Measurements from ENCODE around the gene CHPF2. TPM values are rescaled to one million over a fixed set of nuclear protein-coding genes. Genes with fewer than 3 reads are reported as not detected.

The CHPF2 gene
- total and polyA plus RNA-seq, 2 experiments from 2014 or later: 51.0 to 70.0 TPM

GRCh38 chr7:151186640-151187408 lies 45.5 kb upstream of the CHPF2 start, which contains the start of gene ASB10:
Gene ASB10 (minus strand): TSS chr7:151187250. CDS start chr7:151187130, 120 bp downstream.
- H3K36me3 ChIP-seq (replicated peaks; ENCODE audit: insufficient read depth, low read depth): no peaks in the 10 kb centered on the region
- H3K79me2 ChIP-seq: no peaks in the 10 kb centered on the region
- no peaks in the 10 kb centered on the region for H3K9me2 ChIP-seq (replicated peaks; ENCODE audit: insufficient read depth)
- H3K27ac ChIP-seq: no peak within 1 kb of the TSS
- TF ChIP-seq, protein P1, sequence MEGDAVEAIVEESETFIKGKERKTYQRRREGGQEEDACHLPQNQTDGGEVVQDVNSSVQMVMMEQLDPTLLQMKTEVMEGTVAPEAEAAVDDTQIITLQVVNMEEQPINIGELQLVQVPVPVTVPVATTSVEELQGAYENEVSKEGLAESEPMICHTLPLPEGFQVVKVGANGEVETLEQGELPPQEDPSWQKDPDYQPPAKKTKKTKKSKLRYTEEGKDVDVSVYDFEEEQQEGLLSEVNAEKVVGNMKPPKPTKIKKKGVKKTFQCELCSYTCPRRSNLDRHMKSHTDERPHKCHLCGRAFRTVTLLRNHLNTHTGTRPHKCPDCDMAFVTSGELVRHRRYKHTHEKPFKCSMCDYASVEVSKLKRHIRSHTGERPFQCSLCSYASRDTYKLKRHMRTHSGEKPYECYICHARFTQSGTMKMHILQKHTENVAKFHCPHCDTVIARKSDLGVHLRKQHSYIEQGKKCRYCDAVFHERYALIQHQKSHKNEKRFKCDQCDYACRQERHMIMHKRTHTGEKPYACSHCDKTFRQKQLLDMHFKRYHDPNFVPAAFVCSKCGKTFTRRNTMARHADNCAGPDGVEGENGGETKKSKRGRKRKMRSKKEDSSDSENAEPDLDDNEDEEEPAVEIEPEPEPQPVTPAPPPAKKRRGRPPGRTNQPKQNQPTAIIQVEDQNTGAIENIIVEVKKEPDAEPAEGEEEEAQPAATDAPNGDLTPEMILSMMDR (IDR thresholded peaks at IDR 0.05; ENCODE audit: poor library complexity): no peak
- no peak within 1 kb of the TSS for H2AFZ ChIP-seq
- H3K4me1 ChIP-seq (ENCODE audit: insufficient read depth): no peaks in the 10 kb centered on the region
- H3K4me3 ChIP-seq: no peak within 1 kb of the TSS
- no peak within 1 kb of the TSS for H3K4me2 ChIP-seq
- H3K9me3 ChIP-seq (ENCODE audit: low read depth): no peaks in the 10 kb centered on the region
- no peak for DNase-seq (ENCODE audit: low spot score)
- WGBS (ENCODE audit: low lambda C conversion rate, missing lambda C conversion rate): 86% methylated on average over 21 of the region's 22 CpGs
- H3K27me3 ChIP-seq: peaks cover 5% of the 10 kb centered on the region
- no peaks in the 10 kb centered on the region for H4K20me1 ChIP-seq (ENCODE audit: insufficient read depth, poor library complexity, severe bottlenecking)

DNA sequence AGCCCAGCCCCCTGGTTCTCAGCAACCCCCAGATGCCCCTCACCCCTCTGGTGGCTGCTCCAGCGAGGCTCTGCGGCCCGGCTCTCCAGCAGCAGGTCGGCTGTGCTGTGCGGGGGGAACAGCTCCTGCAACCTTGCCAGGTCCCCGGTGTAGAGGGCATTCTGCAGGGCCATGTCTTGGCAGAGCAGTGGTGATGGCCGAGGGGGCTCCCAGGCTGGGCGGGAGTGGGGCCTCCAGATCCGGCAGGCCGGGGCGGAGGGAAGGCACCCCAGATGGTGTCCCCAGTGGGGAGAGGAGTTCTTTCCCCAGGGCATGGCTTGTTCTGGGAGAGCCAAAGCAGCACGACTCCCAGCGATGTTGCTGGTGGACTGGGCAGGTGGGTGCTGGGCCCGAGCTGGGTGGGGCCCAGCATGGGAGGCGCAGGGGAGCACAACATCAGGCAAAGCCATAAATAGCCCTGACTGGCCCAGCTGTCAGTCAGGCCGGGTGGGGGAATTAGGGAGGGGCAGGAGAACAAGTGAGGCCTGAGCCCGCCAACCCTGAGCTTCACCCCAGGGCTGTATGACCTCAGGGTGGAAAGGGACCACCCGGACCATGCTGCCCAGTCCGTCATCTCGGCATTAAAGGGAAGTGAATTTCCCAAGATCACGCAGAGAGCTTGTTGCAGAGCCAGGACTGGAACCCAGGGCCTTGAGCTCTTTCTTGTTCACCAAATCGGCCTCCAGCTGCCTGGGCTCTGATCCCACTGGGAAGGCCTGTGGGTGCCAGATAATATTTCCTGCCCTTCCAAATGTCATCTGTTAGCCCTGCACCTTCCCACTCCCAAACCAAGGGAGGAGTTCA lies 44.7 kb upstream of the CHPF2 start:
- DNase-seq (ENCODE audit: low spot score): no peak
- Histone ChIP-seq H2AFZ (no peak overlapping the region), H3K9me2 (replicated peaks; ENCODE audit: insufficient read depth) (no peaks in the 10 kb centered on the region), H3K36me3 (replicated peaks; ENCODE audit: insufficient read depth, low read depth) (no peaks in the 10 kb centered on the region), H3K4me3 (no peak overlapping the region), H3K4me1 (ENCODE audit: insufficient read depth) (no peaks in the 10 kb centered on the region), H3K27ac (no peak overlapping the region), H3K79me2 (no peaks in the 10 kb centered on the region), H3K9me3 (ENCODE audit: low read depth) (no peaks in the 10 kb centered on the region), H4K20me1 (ENCODE audit: insufficient read depth, poor library complexity, severe bottlenecking) (no peaks in the 10 kb centered on the region), H3K4me2 (no peak overlapping the region), H3K27me3 (peaks cover 5% of the 10 kb centered on the region)
- WGBS (ENCODE audit: low lambda C conversion rate, missing lambda C conversion rate): 79% methylated on average over 13 of the region's 22 CpGs
- no peak for TF ChIP-seq EZH2 (IDR thresholded peaks at IDR 0.05; ENCODE audit: borderline replicate concordance)
- TF ChIP-seq, protein P1 (IDR thresholded peaks at IDR 0.05; ENCODE audit: poor library complexity): no peak
- TF ChIP-seq EZH2phosphoT487 (IDR thresholded peaks at IDR 0.05; ENCODE audit: low read depth, severe bottlenecking, unreplicated experiment): no peak

- Histone ChIP-seq H3K9me3 (ENCODE audit: low read depth) (no peaks in the 10 kb centered on the region), H3K4me3 (no peak overlapping the region), H4K20me1 (ENCODE audit: insufficient read depth, poor library complexity, severe bottlenecking) (no peaks in the 10 kb centered on the region), H3K79me2 (no peaks in the 10 kb centered on the region), H3K4me2 (no peak overlapping the region), H2AFZ (no peak overlapping the region), H3K9me2 (replicated peaks; ENCODE audit: insufficient read depth) (no peaks in the 10 kb centered on the region), H3K4me1 (ENCODE audit: insufficient read depth) (no peaks in the 10 kb centered on the region), H3K27me3 (peaks cover 5% of the 10 kb centered on the region), H3K36me3 (replicated peaks; ENCODE audit: insufficient read depth, low read depth) (no peaks in the 10 kb centered on the region), H3K27ac (no peak overlapping the region)
- no peak for DNase-seq (ENCODE audit: low spot score)
- TF ChIP-seq, protein P1 (IDR thresholded peaks at IDR 0.05; ENCODE audit: poor library complexity): no peak
- TF ChIP-seq EZH2 (IDR thresholded peaks at IDR 0.05; ENCODE audit: borderline replicate concordance) (no peak), EZH2phosphoT487 (IDR thresholded peaks at IDR 0.05; ENCODE audit: low read depth, severe bottlenecking, unreplicated experiment) (no peak)
- WGBS (ENCODE audit: low lambda C conversion rate, missing lambda C conversion rate): 60% methylated on average over 5 of the region's 5 CpGs
Observed at GRCh38 chr7:151188252-151188542, 44.1 kb upstream of the CHPF2 start.
